GOT3 (cell line): ENCODE data around the gene FAM181A.

Experiments
- DNase-seq: peaks from one replicate; lab custom pipeline; 2025; ENCODE audit warnings: mixed read lengths; lab: John Stamatoyannopoulos, UW

FAM181A gene

GRCh38 chr14:93962701-93963601 is 35.8 kb downstream of the FAM181A start:
- no peak for DNase-seq

GRCh38 chr14:93963692-93964091 is 36.5 kb downstream of the FAM181A start:
- no peak for DNase-seq

GRCh38 chr14:93964281-93964680 is 37.1 kb downstream of the FAM181A start:
- no peak for DNase-seq

- DNase-seq: no peak
These were observed 37.7 kb downstream of the FAM181A start for GRCh38 chr14:93964820-93965286.

GRCh38 chr14:93965287-93965821 is 38.2 kb downstream of the FAM181A start:
- no peak for DNase-seq

GRCh38 chr14:93965946-93966474 is 38.9 kb downstream of the FAM181A start:
- DNase-seq: no peak

GRCh38 chr14:93967637-93968250 is 40.6 kb downstream of the FAM181A start:
- DNase-seq: no peak

- no peak for DNase-seq
These were observed 42.1 kb downstream of the FAM181A start for GRCh38 chr14:93969082-93969828.

- no peak for DNase-seq
These were observed 43.4 kb downstream of the FAM181A start for GRCh38 chr14:93970585-93970964.

- DNase-seq: no peak
These were observed 44.0 kb downstream of the FAM181A start for GRCh38 chr14:93970965-93971634.

- no peak for DNase-seq
These were observed 44.5 kb downstream of the FAM181A start for GRCh38 chr14:93971635-93972027.

GRCh38 chr14:93972618-93973205 is 45.6 kb downstream of the FAM181A start:
- no peak for DNase-seq

- no peak for DNase-seq
These were observed 46.5 kb downstream of the FAM181A start for GRCh38 chr14:93973607-93974006.

GRCh38 chr14:93974299-93974698 is 47.2 kb downstream of the FAM181A start:
- DNase-seq: no peak

GRCh38 chr14:93974833-93975232 is 47.7 kb downstream of the FAM181A start:
- no peak for DNase-seq

- no peak for DNase-seq
These were observed 48.8 kb downstream of the FAM181A start for GRCh38 chr14:93975791-93976476.

- DNase-seq: no peak
These were observed 49.4 kb downstream of the FAM181A start, which contains the start of gene ASB2 for GRCh38 chr14:93976477-93977057. Gene ASB2, minus strand, starts transcription at chr14:93976570. Its CDS starts 12,031 bp downstream, at chr14:93964539.

- no peak for DNase-seq
These were observed 50.0 kb downstream of the FAM181A start for GRCh38 chr14:93977171-93977570.

- no peak for DNase-seq
These were observed 50.8 kb downstream of the FAM181A start for GRCh38 chr14:93977790-93978581.
